ENCODE measurements around the gene PIK3R2.

DNA sequence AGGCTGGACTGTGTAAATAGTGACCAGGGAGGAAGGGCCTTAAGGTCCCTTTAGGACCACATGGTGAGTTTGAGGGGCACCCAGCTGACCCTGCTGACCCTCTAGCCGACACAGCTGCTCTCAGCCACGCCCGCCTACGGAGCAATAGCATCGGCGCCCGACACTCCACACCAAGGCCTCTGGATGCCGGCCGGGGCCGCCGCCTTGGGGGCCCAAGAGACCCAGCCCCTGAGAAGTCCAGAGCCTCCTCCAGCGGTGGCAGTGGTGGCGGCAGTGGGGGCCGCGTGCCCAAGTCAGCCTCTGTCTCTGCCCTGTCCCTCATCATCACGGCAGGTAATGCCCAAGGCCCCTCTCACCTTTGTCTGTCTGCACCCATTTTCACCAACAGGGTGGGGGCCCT lies 8.6 kb upstream of the PIK3R2 start:
- TF ChIP-seq POLR2A (IDR thresholded peaks at IDR 0.05) (no peak), POLR2AphosphoS5 (IDR thresholded peaks at IDR 0.05) (no peak)

All from transverse colon (tissue), 3 donors.